WTC11 (cell line): ENCODE data around the gene PRR33. TPM values are rescaled to one million over a fixed set of nuclear protein-coding genes. Genes with fewer than 3 reads are reported as not detected.

Experiments
- ATAC-seq: fragments of 200-7000 bp; cut with Tn5 transposase; 2 replicates; pipeline ENCODE4 v1.10.0; 2021; ENCODE audit warnings: mild to moderate bottlenecking, moderate library complexity
- CTCF ChIA-PET: fragments of 300-600 bp; sonication (Branson Sonifier 250); formaldehyde crosslinking; loops from one replicate; lab custom pipeline; 2021; ENCODE audit warnings: antibody characterized with exemption; lab: Charles Lee
- POLR2A ChIA-PET: fragments of 350-600 bp; sonication (Branson Sonifier 250); formaldehyde crosslinking; loops from one replicate; lab custom pipeline; 2021; ENCODE audit warnings: antibody characterized with exemption; lab: Charles Lee
- DNase-seq: peaks from one replicate; pipeline ENCODE4 v3.0.0; 2021; ENCODE audit warnings: low spot score
- H3K27ac Mint-ChIP-seq: 2 replicates; pipeline ENCODE4 v1.8.0; 2021; ENCODE audit warnings: mixed read lengths
- H3K27me3 Mint-ChIP-seq: 2 replicates; pipeline ENCODE4 v1.8.0; 2021; ENCODE audit warnings: low read depth, mild to moderate bottlenecking, moderate library complexity, mixed read lengths
- H3K36me3 Mint-ChIP-seq: 2 replicates; pipeline ENCODE4 v1.8.0; 2021; ENCODE audit warnings: mixed read lengths
- H3K4me1 Mint-ChIP-seq: 2 replicates; pipeline ENCODE4 v1.8.0; 2022; ENCODE audit warnings: mixed read lengths
- H3K4me3 Mint-ChIP-seq: 2 replicates; pipeline ENCODE4 v1.8.0; 2021; ENCODE audit warnings: mild to moderate bottlenecking, moderate library complexity, mixed read lengths
- H3K9me3 Mint-ChIP-seq: 2 replicates; pipeline ENCODE4 v1.8.0; 2021; ENCODE audit warnings: mixed read lengths
- CREB1 ChIP-seq: sonication (generic); formaldehyde crosslinking; IDR thresholded peaks from 2 replicates; pipeline ENCODE4 v1.8.0; 2023; ENCODE audit warnings: mild to moderate bottlenecking, missing genetic modification reagents
- FOXP1 ChIP-seq: sonication (generic); formaldehyde crosslinking; IDR thresholded peaks from 2 replicates; pipeline ENCODE4 v1.8.0; 2022; ENCODE audit warnings: missing genetic modification reagents, mild to moderate bottlenecking, moderate library complexity, borderline replicate concordance
- GABPB1 ChIP-seq: sonication (generic); formaldehyde crosslinking; IDR thresholded peaks from 2 replicates; pipeline ENCODE4 v1.8.1; 2023; ENCODE audit warnings: mild to moderate bottlenecking, missing genetic modification reagents
- HMGA2 ChIP-seq: fragments of 250-450 bp; sonication (Bioruptor Pico); IDR thresholded peaks from 2 replicates; pipeline ENCODE4 v1.4.0; 2021; ENCODE audit warnings: mild to moderate bottlenecking, moderate library complexity
- KAT7 ChIP-seq: sonication (generic); formaldehyde crosslinking; IDR thresholded peaks from 2 replicates; pipeline ENCODE4 v1.8.1; 2023; ENCODE audit warnings: missing genetic modification reagents, mild to moderate bottlenecking, borderline replicate concordance
- MXD4 ChIP-seq: fragments of 250-450 bp; sonication (Bioruptor Pico); IDR thresholded peaks from 2 replicates; pipeline ENCODE4 v1.8.0; 2021; ENCODE audit warnings: mild to moderate bottlenecking, moderate library complexity, borderline replicate concordance
- NR2C2 ChIP-seq: sonication (generic); formaldehyde crosslinking; IDR thresholded peaks from 2 replicates; pipeline ENCODE4 v1.8.0; 2022; ENCODE audit warnings: mild to moderate bottlenecking, missing genetic modification reagents
- RELA ChIP-seq: sonication (generic); formaldehyde crosslinking; IDR thresholded peaks from 2 replicates; pipeline ENCODE4 v1.8.1; 2022; ENCODE audit warnings: missing genetic modification reagents, mild to moderate bottlenecking, borderline replicate concordance
- TCF7 ChIP-seq: sonication (generic); formaldehyde crosslinking; IDR thresholded peaks from 2 replicates; pipeline ENCODE4 v1.8.0; 2022; ENCODE audit warnings: mild to moderate bottlenecking, low read depth, missing genetic modification reagents, moderate library complexity
- TEAD4 ChIP-seq: sonication (generic); formaldehyde crosslinking; IDR thresholded peaks from 2 replicates; pipeline ENCODE4 v1.8.0; 2022; ENCODE audit warnings: mild to moderate bottlenecking, missing genetic modification reagents
- TP53 ChIP-seq: sonication (generic); formaldehyde crosslinking; IDR thresholded peaks from 2 replicates; pipeline ENCODE4 v1.8.1; 2023; ENCODE audit warnings: mild to moderate bottlenecking, missing genetic modification reagents
- ZNF121 ChIP-seq: sonication (generic); formaldehyde crosslinking; IDR thresholded peaks from 2 replicates; pipeline ENCODE4 v1.8.0; 2023; ENCODE audit warnings: missing genetic modification reagents
- ZNF232 ChIP-seq: sonication (generic); formaldehyde crosslinking; IDR thresholded peaks from 2 replicates; pipeline ENCODE4 v1.8.0; 2022; ENCODE audit warnings: mild to moderate bottlenecking, missing genetic modification reagents
- total RNA-seq: library from RNA; stranded (reverse); gene quantifications from 3 replicates; pipeline ENCODE4 v1.2.3, GENCODE V29; 2021
- TF ChIP-seq, protein P1 (sequence below): fragments of 200-600 bp; IDR thresholded peaks from 2 replicates; pipeline ENCODE4 v1.8.0; 2022; ENCODE audit warnings: antibody characterized with exemption
- TF ChIP-seq, protein P2 (sequence below): sonication (generic); formaldehyde crosslinking; IDR thresholded peaks from 2 replicates; pipeline ENCODE4 v1.8.0; 2023; ENCODE audit warnings: mild to moderate bottlenecking, missing genetic modification reagents
- TF ChIP-seq, protein P3 (sequence below): fragments of 250-450 bp; sonication (Bioruptor Pico); IDR thresholded peaks from 2 replicates; pipeline ENCODE4 v1.9.0; 2021; ENCODE audit warnings: moderate library complexity, mild to moderate bottlenecking, inconsistent platforms, borderline replicate concordance
- TF ChIP-seq, protein P4 (sequence below): sonication (generic); formaldehyde crosslinking; IDR thresholded peaks from 2 replicates; pipeline ENCODE4 v1.8.0; 2022; ENCODE audit warnings: mild to moderate bottlenecking, missing genetic modification reagents
- TF ChIP-seq, protein P5 (sequence below): sonication (generic); formaldehyde crosslinking; IDR thresholded peaks from 2 replicates; pipeline ENCODE4 v1.8.1; 2022; ENCODE audit warnings: low read depth, mild to moderate bottlenecking, moderate library complexity, missing genetic modification reagents, borderline replicate concordance
- TF ChIP-seq, protein P6 (sequence below): sonication (generic); formaldehyde crosslinking; IDR thresholded peaks from 2 replicates; pipeline ENCODE4 v1.8.1; 2022; ENCODE audit warnings: low read depth, missing genetic modification reagents, borderline replicate concordance
- TF ChIP-seq, protein P7 (sequence below): sonication (generic); formaldehyde crosslinking; IDR thresholded peaks from 2 replicates; pipeline ENCODE4 v1.8.1; 2023; ENCODE audit warnings: mild to moderate bottlenecking, missing genetic modification reagents

Gene PRR33
- total RNA-seq, 1 experiment from 2014 or later = not detected

DNA sequence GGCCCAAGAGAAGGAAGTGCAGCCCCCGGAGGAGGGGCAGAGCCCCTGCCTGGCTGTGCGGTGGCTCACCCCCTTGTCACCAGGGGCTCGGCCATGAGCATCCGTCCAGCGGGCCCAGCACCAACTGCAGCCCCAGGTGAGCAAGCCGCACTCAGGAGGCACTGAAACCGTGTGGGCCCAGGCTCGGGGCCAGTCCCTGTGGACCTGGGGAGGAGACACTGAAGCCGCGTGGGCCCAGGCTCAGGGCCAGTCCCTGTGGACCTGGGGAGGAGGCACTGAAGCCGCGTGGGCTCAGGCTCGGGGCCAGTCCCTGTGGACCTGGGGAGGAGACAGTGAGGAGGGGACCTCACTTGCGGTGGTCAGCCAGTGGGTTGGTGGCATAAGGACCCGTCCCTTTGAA, 24.9 kb downstream of the PRR33 start (continued):
- TF ChIP-seq, protein P1, sequence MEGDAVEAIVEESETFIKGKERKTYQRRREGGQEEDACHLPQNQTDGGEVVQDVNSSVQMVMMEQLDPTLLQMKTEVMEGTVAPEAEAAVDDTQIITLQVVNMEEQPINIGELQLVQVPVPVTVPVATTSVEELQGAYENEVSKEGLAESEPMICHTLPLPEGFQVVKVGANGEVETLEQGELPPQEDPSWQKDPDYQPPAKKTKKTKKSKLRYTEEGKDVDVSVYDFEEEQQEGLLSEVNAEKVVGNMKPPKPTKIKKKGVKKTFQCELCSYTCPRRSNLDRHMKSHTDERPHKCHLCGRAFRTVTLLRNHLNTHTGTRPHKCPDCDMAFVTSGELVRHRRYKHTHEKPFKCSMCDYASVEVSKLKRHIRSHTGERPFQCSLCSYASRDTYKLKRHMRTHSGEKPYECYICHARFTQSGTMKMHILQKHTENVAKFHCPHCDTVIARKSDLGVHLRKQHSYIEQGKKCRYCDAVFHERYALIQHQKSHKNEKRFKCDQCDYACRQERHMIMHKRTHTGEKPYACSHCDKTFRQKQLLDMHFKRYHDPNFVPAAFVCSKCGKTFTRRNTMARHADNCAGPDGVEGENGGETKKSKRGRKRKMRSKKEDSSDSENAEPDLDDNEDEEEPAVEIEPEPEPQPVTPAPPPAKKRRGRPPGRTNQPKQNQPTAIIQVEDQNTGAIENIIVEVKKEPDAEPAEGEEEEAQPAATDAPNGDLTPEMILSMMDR = no peak
- TF ChIP-seq, all 79 proteins: peak for 0

DNA sequence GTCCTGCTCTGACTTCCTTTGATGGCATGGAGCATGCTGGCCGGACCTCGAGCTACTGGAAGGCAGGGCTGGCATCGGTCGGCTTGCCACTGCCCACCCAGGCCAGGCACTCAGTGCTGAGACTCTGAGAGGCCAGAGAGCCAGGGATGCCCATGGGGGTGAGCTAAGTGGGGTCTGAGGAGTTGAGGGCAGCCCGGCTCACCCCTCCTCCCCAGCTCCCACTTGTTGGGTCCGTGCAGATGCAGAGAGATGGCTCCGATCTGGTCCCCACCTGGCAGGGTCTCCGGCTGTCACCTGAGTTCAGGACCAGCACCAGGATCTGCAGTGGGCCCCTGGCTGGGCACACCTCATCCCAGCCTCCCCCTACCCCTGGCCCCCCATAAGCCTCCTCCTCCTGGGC, 25.5 kb downstream of the PRR33 start:
- no peaks in the 10 kb centered on the region; the same call in none of the 2 replicates for H3K4me1 Mint-ChIP-seq
- no peaks in the 10 kb centered on the region for H3K27me3 Mint-ChIP-seq
- ChIA-PET POLR2A (no interaction called here), CTCF (interaction anchor here (1.4 to 3.0 kb wide), 4 partner anchors 9 to 214 kb away, joined by 3 to 14 read pairs (median 6); no protein-coding TSS in a partner anchor)
- ATAC-seq (no peak), DNase-seq (no peak)
- TF ChIP-seq RELA (CRISPR knock-in tag) = no peak
- TF ChIP-seq, protein P2, sequence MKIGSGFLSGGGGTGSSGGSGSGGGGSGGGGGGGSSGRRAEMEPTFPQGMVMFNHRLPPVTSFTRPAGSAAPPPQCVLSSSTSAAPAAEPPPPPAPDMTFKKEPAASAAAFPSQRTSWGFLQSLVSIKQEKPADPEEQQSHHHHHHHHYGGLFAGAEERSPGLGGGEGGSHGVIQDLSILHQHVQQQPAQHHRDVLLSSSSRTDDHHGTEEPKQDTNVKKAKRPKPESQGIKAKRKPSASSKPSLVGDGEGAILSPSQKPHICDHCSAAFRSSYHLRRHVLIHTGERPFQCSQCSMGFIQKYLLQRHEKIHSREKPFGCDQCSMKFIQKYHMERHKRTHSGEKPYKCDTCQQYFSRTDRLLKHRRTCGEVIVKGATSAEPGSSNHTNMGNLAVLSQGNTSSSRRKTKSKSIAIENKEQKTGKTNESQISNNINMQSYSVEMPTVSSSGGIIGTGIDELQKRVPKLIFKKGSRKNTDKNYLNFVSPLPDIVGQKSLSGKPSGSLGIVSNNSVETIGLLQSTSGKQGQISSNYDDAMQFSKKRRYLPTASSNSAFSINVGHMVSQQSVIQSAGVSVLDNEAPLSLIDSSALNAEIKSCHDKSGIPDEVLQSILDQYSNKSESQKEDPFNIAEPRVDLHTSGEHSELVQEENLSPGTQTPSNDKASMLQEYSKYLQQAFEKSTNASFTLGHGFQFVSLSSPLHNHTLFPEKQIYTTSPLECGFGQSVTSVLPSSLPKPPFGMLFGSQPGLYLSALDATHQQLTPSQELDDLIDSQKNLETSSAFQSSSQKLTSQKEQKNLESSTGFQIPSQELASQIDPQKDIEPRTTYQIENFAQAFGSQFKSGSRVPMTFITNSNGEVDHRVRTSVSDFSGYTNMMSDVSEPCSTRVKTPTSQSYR (CRISPR knock-in tag) = no peak
- TF ChIP-seq TEAD4 (CRISPR knock-in tag) = no peak
- no peak for TF ChIP-seq ZNF121 (CRISPR knock-in tag)
- no peak for TF ChIP-seq FOXP1 (CRISPR knock-in tag)
- H3K27ac Mint-ChIP-seq = no peak overlapping the region
- H3K36me3 Mint-ChIP-seq = no peaks in the 10 kb centered on the region
- no peak overlapping the region for H3K4me3 Mint-ChIP-seq
- no peaks in the 10 kb centered on the region for H3K9me3 Mint-ChIP-seq

DNA sequence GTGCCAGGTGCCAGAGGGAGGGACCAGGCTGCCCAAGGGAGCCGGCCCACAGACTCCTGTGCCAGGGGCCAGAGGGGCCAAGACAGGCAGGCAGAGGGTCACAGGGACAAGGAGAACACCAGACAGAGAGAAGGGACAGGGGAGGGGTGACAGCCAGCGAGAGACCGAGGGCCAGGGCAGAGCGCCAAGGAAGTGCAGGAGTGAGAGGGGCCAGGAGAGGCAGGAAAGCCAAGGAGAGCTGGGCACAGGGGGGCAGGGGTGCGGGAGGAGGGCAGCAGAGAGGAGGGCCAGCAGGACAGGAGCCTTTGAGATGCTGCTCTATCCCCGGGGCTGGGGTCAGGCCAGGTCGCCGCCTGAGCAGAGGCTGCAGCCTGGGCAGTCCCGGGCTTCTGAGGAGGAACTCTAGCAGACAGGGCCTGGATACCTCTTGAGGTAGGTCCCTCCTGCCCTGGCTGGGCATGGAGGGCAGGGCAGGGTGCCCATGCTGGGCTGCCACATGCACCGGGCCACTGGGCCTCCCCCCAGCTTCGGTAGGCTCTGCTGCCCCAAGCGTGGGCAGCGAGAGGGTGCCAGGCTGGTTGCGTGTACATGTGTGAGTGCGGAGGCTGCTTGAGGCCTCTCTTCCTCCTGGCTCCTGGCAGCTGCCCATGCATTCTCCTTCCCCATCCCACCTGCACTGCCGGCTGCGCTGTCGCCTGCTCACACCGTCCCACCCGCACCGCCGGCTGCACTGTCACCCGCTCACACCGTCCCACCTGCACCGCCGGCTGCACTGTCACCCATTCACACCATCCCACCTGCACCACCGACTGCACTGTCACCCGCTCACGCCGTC, 26.6 kb downstream of the PRR33 start:
- ATAC-seq = no peak
- Mint-ChIP-seq H3K9me3 (no peaks in the 10 kb centered on the region), H3K27me3 (no peaks in the 10 kb centered on the region), H3K4me1 (no peaks in the 10 kb centered on the region; the same call in 1 of the 2 replicates), H3K4me3 (no peak overlapping the region), H3K36me3 (no peaks in the 10 kb centered on the region)
- POLR2A ChIA-PET = no interaction called here
- CTCF ChIA-PET = interaction anchor here (1.4 to 3.0 kb wide), 4 partner anchors 12 to 291 kb away, joined by 3 to 14 read pairs (median 6); no protein-coding TSS in a partner anchor
- TF ChIP-seq GABPB1 (CRISPR knock-in tag) = no peak
- TF ChIP-seq, protein P3, sequence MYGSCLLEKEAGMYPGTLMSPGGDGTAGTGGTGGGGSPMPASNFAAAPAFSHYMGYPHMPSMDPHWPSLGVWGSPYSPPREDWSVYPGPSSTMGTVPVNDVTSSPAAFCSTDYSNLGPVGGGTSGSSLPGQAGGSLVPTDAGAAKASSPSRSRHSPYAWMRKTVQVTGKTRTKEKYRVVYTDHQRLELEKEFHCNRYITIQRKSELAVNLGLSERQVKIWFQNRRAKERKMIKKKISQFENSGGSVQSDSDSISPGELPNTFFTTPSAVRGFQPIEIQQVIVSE (CRISPR knock-in tag) = no peak
- TF ChIP-seq ZNF232 = no peak
- TF ChIP-seq, protein P4, sequence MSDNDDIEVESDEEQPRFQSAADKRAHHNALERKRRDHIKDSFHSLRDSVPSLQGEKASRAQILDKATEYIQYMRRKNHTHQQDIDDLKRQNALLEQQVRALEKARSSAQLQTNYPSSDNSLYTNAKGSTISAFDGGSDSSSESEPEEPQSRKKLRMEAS (CRISPR knock-in tag) = no peak
- TF ChIP-seq, protein P5, sequence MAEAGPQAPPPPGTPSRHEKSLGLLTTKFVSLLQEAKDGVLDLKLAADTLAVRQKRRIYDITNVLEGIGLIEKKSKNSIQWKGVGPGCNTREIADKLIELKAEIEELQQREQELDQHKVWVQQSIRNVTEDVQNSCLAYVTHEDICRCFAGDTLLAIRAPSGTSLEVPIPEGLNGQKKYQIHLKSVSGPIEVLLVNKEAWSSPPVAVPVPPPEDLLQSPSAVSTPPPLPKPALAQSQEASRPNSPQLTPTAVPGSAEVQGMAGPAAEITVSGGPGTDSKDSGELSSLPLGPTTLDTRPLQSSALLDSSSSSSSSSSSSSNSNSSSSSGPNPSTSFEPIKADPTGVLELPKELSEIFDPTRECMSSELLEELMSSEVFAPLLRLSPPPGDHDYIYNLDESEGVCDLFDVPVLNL = no peak
- no peak for TF ChIP-seq CREB1 (CRISPR knock-in tag)
- no peak for TF ChIP-seq KAT7
- no peak for TF ChIP-seq TEAD4 (CRISPR knock-in tag)
- TF ChIP-seq MXD4 (CRISPR knock-in tag) = no peak
- no peak for TF ChIP-seq TCF7 (CRISPR knock-in tag)
- TF ChIP-seq RELA (CRISPR knock-in tag) = no peak
- TF ChIP-seq NR2C2 = no peak
- TF ChIP-seq, protein P6, sequence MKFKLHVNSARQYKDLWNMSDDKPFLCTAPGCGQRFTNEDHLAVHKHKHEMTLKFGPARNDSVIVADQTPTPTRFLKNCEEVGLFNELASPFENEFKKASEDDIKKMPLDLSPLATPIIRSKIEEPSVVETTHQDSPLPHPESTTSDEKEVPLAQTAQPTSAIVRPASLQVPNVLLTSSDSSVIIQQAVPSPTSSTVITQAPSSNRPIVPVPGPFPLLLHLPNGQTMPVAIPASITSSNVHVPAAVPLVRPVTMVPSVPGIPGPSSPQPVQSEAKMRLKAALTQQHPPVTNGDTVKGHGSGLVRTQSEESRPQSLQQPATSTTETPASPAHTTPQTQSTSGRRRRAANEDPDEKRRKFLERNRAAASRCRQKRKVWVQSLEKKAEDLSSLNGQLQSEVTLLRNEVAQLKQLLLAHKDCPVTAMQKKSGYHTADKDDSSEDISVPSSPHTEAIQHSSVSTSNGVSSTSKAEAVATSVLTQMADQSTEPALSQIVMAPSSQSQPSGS (CRISPR knock-in tag) = no peak
- no peak for TF ChIP-seq HMGA2
- TF ChIP-seq TP53 (CRISPR knock-in tag) = no peak
- TF ChIP-seq, protein P7, sequence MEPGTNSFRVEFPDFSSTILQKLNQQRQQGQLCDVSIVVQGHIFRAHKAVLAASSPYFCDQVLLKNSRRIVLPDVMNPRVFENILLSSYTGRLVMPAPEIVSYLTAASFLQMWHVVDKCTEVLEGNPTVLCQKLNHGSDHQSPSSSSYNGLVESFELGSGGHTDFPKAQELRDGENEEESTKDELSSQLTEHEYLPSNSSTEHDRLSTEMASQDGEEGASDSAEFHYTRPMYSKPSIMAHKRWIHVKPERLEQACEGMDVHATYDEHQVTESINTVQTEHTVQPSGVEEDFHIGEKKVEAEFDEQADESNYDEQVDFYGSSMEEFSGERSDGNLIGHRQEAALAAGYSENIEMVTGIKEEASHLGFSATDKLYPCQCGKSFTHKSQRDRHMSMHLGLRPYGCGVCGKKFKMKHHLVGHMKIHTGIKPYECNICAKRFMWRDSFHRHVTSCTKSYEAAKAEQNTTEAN = no peak
- TF ChIP-seq, all 79 proteins: peak for 0
- H3K27ac Mint-ChIP-seq = no peak overlapping the region
- no peak for DNase-seq
